DMS53 treated with DMSO at 0.1 percent for 48 hours (cell line): ENCODE measurements around the gene HIVEP1.

Experiments
- DNase-seq: peaks from one replicate; lab custom pipeline; 2025; ENCODE audit not compliant: unreplicated experiment; lab: John Stamatoyannopoulos, UW

HIVEP1 gene

GRCh38 chr6:12181481-12181880 lies 169.4 kb downstream of the HIVEP1 start:
- DNase-seq, result no peak

GRCh38 chr6:12182676-12183075 lies 170.6 kb downstream of the HIVEP1 start:
- no peak for DNase-seq

GRCh38 chr6:12185081-12185673 lies 173.1 kb downstream of the HIVEP1 start:
- DNase-seq, result no peak

- no peak for DNase-seq
Observed at GRCh38 chr6:12186528-12186927, 174.4 kb downstream of the HIVEP1 start.

- DNase-seq, result no peak
Observed at GRCh38 chr6:12189150-12189549, 177.0 kb downstream of the HIVEP1 start.

GRCh38 chr6:12189661-12190060 lies 177.5 kb downstream of the HIVEP1 start:
- no peak for DNase-seq

GRCh38 chr6:12190252-12190651 lies 178.1 kb downstream of the HIVEP1 start:
- no peak for DNase-seq

GRCh38 chr6:12196326-12196936 lies 184.3 kb downstream of the HIVEP1 start:
- no peak for DNase-seq

- DNase-seq, result no peak
Observed at GRCh38 chr6:12198851-12199250, 186.7 kb downstream of the HIVEP1 start.

- DNase-seq, result no peak
Observed at GRCh38 chr6:12200015-12200564, 188.0 kb downstream of the HIVEP1 start.

- no peak for DNase-seq
Observed at GRCh38 chr6:12200761-12201160, 188.6 kb downstream of the HIVEP1 start.

GRCh38 chr6:12203001-12203400 lies 190.9 kb downstream of the HIVEP1 start:
- DNase-seq, result no peak

GRCh38 chr6:12208190-12208589 lies 196.1 kb downstream of the HIVEP1 start:
- no peak for DNase-seq

GRCh38 chr6:12208673-12209072 lies 196.6 kb downstream of the HIVEP1 start:
- DNase-seq, result no peak
